Activated naive CD8-positive, alpha-beta T cell treated with anti-CD3 and anti-CD28 coated beads for 36 hours (primary cell): ENCODE results near the gene NBPF3. TPM values are rescaled to one million over a fixed set of nuclear protein-coding genes. Genes with fewer than 3 reads are reported as not detected.

Source experiments
- DNase-seq: peaks from one replicate; pipeline ENCODE4 v3.0.0; 2021
- H3K27ac Mint-ChIP-seq: one replicate; pipeline ENCODE4 v1.8.0; 2022; ENCODE audit warnings: mild to moderate bottlenecking, moderate library complexity, mixed read lengths
- H3K27me3 Mint-ChIP-seq: one replicate; pipeline ENCODE4 v1.8.0; 2022; ENCODE audit warnings: mild to moderate bottlenecking, mixed read lengths
- H3K36me3 Mint-ChIP-seq: one replicate; pipeline ENCODE4 v1.8.0; 2021; ENCODE audit warnings: mild to moderate bottlenecking, mixed read lengths
- H3K4me1 Mint-ChIP-seq: one replicate; pipeline ENCODE4 v1.8.0; 2021; ENCODE audit warnings: mixed read lengths
- H3K4me3 Mint-ChIP-seq: one replicate; pipeline ENCODE4 v1.8.0; 2022; ENCODE audit warnings: mild to moderate bottlenecking, moderate library complexity, mixed read lengths
- H3K9me3 Mint-ChIP-seq: one replicate; pipeline ENCODE4 v1.8.0; 2022; ENCODE audit warnings: mixed read lengths
- total RNA-seq, 2 experiments: library from RNA; stranded (reverse); gene quantifications; one replicate each; pipeline ENCODE4 v1.2.3, GENCODE V29; 2021

NBPF3 gene
- total RNA-seq, 2 experiments from 2014 or later = 3.9 to 4.2 TPM

DNA sequence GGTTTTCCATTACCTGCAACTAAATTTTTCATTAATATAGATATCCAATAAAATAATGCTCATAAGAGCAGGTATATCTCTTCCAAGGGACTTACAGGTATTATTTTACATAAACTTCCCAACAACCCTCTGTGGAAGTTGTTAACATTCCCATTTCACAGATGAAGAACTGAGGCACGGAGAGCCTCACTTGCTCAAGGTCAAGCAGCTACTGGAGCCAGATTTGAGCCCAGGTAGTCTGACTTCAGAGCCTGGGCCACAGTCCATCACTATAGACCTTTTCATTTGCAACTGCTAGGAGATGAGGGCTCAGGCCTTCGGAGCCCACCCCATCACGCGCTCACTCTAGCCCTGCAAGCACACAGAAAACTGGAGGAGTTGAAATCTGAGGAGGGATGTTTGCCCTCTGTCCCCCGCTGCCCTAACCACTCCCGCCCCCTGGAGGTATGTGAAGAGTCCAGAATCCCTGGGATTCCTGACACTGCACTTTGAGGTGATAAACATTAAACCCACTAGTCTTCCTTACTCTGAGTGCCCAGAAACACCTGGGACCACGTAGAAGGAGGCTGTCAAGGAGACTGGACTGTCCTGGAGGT, 57.6 kb downstream of the NBPF3 start:
- no peak overlapping the region for H3K27ac Mint-ChIP-seq
- no peak overlapping the region for H3K4me3 Mint-ChIP-seq

DNA sequence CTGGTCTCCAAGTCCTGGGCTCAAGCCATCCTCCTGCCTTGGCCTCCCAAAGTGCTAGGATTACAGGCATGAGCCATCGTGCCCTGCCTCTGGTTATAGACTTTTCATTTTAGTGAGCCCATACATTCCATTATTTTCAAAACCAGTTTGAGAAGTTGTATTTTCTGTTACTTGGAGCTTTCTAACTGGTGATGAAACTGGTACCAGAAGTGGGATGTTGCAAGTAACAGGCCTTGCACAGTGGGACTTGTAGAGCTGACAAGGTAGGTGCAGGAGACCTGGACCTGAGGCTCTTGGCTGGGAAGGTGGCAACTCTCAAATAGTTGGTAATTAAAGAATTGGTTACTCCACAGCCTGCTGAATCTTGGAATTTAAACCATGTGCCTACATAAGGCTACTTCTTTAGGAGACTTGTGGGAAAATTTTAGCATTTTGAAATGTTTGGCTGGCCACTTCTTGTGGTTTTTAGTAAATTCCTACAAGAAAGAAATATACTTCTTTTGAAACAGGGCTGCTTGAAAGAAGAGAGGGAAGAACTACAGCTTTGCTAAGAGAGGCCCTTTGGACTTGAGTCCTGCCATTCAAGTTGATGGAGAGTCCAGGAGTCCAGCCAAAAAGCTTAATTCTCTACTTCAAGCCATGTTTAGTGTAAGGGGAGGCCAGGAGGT, 59.5 kb downstream of the NBPF3 start:
- H3K9me3 Mint-ChIP-seq = no peaks in the 10 kb centered on the region
- DNase-seq = no peak
- H3K27me3 Mint-ChIP-seq = no peaks in the 10 kb centered on the region
- no peak overlapping the region for H3K27ac Mint-ChIP-seq
- no peak overlapping the region for H3K4me3 Mint-ChIP-seq
- no peaks in the 10 kb centered on the region for H3K36me3 Mint-ChIP-seq
- no peaks in the 10 kb centered on the region for H3K4me1 Mint-ChIP-seq

More for the DNA sequence above, 57.6 kb downstream of the NBPF3 start:
- H3K9me3 Mint-ChIP-seq = no peaks in the 10 kb centered on the region
- H3K36me3 Mint-ChIP-seq = no peaks in the 10 kb centered on the region
- H3K4me1 Mint-ChIP-seq = no peaks in the 10 kb centered on the region
- DNase-seq = no peak
- H3K27me3 Mint-ChIP-seq = peaks cover 4% of the 10 kb centered on the region

DNA sequence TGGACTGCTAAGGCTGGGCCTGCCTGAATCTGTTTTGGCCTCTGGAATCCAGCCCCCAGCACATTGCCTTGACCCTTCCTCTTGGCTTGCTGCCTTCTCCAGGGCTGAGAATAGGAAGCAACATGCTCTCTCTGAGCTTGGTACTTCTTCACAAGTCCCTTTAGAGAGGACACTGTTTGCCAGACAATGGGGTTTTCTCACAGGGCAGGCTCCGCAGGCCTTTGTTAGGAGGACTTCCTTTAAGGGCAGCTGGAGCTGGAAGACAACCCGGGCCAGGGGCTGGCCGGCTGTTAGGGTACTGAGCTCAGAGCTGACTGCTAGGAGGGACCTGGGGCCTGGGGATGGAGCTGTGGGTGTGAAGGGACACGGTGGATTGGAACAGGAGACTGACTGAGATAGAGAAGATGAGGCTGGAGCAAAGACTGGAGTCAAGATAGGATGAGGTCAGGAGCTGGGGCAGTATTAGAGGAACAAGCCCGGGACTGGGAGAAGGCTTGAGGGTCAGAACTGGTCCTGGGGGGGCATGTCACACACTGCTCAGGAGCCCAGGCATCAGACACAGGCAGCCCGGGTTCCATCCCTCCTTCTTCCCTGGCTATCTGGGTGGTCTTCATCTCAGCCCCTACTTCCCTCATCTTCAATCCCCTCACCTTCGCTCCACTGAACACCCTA, 63.9 kb downstream of the NBPF3 start:
- peaks cover 2% of the 10 kb centered on the region for H3K4me1 Mint-ChIP-seq
- no peaks in the 10 kb centered on the region for H3K9me3 Mint-ChIP-seq
- no peak overlapping the region for H3K4me3 Mint-ChIP-seq
- no peak overlapping the region for H3K27ac Mint-ChIP-seq
- H3K36me3 Mint-ChIP-seq = no peaks in the 10 kb centered on the region
- peaks cover 37% of the 10 kb centered on the region for H3K27me3 Mint-ChIP-seq
- no peak for DNase-seq

DNA sequence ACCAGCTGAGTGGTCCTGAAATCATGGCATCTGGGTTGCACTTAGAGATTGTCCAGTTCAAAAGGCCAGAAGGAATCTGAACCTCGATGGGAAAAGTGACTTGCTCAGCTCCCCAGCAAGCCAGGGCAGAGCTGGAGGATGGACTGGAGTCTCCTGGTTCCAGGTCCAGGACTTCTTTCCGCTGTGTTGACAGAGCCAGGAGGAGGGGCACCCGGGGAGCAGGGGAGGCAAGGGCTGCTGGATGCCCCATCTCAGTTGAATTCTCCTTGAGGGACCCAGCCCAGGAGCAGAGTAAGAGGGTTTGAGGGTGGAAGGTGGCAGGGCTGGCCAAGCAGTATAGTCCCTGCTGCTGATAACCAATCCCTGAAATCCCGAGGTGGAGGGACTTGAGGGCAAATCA, 66.9 kb downstream of the NBPF3 start:
- H3K9me3 Mint-ChIP-seq = no peaks in the 10 kb centered on the region
- no peak overlapping the region for H3K4me3 Mint-ChIP-seq
- no peak overlapping the region for H3K27ac Mint-ChIP-seq
- no peaks in the 10 kb centered on the region for H3K36me3 Mint-ChIP-seq
- DNase-seq = no peak
- peaks cover 61% of the 10 kb centered on the region for H3K27me3 Mint-ChIP-seq
- peaks cover 4% of the 10 kb centered on the region for H3K4me1 Mint-ChIP-seq

DNA sequence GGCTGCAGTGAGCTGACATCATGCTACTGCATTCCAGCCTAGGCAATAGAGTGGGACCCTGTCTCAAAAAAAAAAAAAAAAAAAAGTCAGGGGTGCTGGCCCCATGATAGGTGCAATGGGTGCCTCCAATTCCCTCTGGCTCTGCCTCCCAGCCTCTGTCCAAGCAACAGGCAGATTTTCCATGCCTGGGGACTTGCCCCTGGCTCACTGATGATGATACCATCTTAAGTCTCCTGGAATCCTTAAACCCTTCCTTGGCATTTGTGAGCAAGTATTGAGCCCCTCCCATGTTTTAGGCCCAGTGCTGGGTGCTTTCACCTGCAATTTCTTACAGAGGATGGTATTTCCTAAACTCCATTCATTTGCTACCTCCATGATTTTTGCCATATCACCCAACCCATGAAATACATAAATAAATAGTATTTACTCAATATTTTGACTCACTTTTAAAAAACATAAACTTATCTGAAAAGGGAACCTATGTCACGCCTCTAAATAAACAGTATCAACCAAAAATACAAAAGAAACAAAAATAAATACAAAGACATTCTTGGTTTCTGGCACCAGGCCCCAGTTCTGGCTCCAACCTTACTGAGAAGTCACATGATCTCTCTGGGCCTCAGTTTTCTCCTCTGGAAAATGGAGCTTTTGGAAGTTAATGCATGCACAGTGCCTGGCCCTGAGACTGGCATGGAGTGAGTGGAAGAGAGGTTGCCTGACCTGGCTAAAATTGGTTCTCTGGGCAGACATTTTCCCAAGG, 67.8 kb downstream of the NBPF3 start:
- Mint-ChIP-seq H3K27me3 (peaks cover 64% of the 10 kb centered on the region), H3K4me1 (peaks cover 4% of the 10 kb centered on the region), H3K9me3 (no peaks in the 10 kb centered on the region), H3K36me3 (no peaks in the 10 kb centered on the region), H3K4me3 (no peak overlapping the region), H3K27ac (no peak overlapping the region)
- no peak for DNase-seq

DNA sequence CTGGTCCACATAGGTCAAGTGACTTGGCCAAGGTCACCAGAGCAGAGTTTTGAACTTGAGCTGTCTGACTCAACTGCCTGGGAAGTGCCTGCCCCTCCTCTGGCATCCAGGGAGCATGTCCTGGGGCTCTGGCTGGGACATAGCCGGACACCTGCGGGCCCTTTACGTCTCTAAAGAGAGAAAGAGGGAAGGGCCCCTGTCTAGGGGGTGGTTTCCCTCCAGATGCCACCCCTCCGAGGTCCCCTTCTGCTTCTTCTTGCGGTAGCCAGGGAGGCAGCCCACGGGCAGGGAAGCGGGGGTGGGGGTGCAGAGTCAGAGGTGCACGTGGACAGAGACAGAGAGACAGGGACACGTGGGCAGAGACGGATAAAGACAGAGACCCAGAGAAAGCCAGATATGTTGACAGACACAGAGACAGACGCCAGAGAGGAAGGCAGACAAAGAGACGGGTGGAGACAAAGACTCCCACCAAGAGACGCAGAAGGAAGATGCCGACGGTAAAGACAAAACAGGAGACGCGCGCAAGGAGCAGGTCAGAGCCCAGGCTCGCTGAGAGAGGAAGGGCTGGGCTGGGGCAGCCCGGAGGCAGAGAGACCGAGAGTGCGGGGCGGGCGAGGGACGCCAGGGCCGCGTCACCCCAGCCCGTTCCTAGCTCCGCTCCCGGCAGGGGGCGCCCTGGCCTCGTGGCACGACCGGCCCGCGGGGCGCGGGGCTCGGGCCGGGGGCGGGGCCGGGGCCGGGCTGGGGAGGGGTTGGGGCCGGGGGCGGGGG, 68.8 kb downstream of the NBPF3 start:
- Mint-ChIP-seq H3K27me3 (peaks cover 64% of the 10 kb centered on the region), H3K27ac (no peak overlapping the region)

DNA sequence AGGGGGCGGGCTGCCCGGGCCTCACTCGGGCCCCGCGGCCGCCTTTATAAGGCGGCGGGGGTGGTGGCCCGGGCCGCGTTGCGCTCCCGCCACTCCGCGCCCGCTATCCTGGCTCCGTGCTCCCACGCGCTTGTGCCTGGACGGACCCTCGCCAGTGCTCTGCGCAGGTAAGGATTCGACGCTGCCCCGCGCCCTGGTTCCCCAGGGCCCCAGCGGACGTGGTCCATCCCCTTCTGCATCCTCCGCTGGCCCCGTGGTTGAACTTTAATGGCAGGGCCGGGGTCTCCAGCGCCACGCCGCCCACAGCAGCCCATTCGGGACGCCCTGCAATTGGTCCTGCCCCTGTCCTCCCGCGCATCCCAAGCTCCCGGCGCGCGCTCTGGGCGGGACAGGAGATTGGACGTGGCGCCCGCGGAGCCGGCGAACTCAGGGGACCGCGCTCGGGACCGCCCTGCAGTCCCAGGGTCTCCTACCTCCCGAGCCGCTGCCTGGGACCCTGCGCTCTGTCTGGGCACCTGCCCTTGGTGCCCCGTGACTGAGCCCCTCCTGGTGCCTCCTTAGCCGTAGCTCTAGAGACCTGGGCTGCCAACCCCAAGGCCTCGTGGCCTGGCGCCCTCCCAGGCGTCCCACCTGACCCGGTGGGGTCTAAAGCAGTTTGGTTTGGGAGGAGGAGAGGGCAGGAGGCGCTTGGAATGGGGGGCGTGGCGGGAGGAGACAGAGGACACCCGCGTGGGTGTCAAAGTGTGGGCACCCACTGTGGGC, 69.6 kb downstream of the NBPF3 start, which contains the start of gene ALPL:
Gene ALPL, plus strand, starts transcription at position 73 of the 762 bp plus-strand sequence. CDS start 44,659 bp downstream, outside the sequence.
- H3K9me3 Mint-ChIP-seq = no peaks in the 10 kb centered on the region
- no peak within 1 kb of the TSS for H3K27ac Mint-ChIP-seq
- H3K4me3 Mint-ChIP-seq = peak within 1 kb of the TSS; percentile 67
- H3K36me3 Mint-ChIP-seq = no peaks in the 10 kb centered on the region
- peaks cover 4% of the 10 kb centered on the region for H3K4me1 Mint-ChIP-seq
- peaks cover 64% of the 10 kb centered on the region for H3K27me3 Mint-ChIP-seq
- no peak for DNase-seq

More for the DNA sequence above, 68.8 kb downstream of the NBPF3 start:
- H3K4me3 Mint-ChIP-seq = peak overlapping the region; percentile 67
- no peaks in the 10 kb centered on the region for H3K9me3 Mint-ChIP-seq
- H3K36me3 Mint-ChIP-seq = no peaks in the 10 kb centered on the region
- peak; percentile 75 for DNase-seq
- H3K4me1 Mint-ChIP-seq = peaks cover 4% of the 10 kb centered on the region

DNA sequence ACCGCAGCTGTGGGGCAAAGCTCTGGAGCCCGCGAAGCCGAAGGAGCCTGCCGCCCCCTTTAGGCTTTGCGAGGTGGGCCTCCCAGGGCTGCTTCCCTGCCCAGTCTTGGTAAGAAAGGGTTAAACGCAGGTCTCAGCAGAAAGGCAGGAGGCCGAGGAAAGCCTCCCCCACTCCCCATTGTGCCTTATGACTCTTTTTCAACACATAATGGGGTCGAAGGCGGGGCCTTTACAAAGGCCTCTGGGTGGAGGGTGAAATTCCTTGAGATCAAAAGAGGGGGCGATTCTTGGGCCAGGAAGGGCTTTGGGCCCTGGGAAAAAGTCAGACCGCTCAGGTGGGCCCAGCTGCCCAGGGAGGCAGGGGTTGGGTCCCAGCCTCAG, 70.2 kb downstream of the NBPF3 start:
- H3K4me3 Mint-ChIP-seq = no peak overlapping the region
- peaks cover 63% of the 10 kb centered on the region for H3K27me3 Mint-ChIP-seq
- no peaks in the 10 kb centered on the region for H3K9me3 Mint-ChIP-seq
- peaks cover 4% of the 10 kb centered on the region for H3K4me1 Mint-ChIP-seq
- no peak for DNase-seq
- H3K27ac Mint-ChIP-seq = no peak overlapping the region
- no peaks in the 10 kb centered on the region for H3K36me3 Mint-ChIP-seq

DNA sequence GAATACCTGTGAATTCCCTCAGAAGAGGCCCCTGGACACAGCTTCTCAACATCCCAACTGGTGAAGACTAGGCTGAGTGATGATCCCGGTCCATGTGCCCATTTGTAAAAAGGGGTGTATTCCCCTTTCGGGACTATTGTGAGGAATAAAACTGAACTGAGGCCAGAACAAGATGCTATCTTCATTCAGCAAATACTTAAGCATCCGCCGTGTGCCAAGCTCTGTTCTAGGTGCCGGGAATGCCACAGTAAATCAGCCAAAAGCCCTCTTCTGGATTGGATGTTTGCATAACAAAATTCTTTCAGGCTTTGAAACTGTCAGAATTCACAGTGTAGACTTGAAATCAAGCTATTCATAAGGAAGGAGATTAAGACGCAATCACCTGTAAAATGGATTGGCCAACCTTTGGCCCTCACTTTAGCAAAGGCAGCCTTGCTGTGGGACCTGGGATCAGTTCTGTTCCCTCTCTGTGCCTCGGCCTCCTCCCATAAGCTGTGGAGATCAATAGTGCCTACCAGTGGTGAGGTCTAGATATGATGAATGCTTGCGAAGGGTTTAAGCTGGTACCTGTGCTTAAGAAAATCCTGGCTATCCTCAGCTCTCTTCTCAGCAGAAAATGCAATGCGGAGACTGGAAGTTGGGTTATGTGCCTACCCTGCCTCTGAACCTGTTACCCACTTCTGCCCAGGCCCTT, 71.1 kb downstream of the NBPF3 start:
- H3K4me1 Mint-ChIP-seq = peaks cover 4% of the 10 kb centered on the region
- no peak overlapping the region for H3K4me3 Mint-ChIP-seq
- no peak for DNase-seq
- no peaks in the 10 kb centered on the region for H3K9me3 Mint-ChIP-seq
- H3K27ac Mint-ChIP-seq = no peak overlapping the region
- H3K27me3 Mint-ChIP-seq = peaks cover 54% of the 10 kb centered on the region
- H3K36me3 Mint-ChIP-seq = no peaks in the 10 kb centered on the region

DNA sequence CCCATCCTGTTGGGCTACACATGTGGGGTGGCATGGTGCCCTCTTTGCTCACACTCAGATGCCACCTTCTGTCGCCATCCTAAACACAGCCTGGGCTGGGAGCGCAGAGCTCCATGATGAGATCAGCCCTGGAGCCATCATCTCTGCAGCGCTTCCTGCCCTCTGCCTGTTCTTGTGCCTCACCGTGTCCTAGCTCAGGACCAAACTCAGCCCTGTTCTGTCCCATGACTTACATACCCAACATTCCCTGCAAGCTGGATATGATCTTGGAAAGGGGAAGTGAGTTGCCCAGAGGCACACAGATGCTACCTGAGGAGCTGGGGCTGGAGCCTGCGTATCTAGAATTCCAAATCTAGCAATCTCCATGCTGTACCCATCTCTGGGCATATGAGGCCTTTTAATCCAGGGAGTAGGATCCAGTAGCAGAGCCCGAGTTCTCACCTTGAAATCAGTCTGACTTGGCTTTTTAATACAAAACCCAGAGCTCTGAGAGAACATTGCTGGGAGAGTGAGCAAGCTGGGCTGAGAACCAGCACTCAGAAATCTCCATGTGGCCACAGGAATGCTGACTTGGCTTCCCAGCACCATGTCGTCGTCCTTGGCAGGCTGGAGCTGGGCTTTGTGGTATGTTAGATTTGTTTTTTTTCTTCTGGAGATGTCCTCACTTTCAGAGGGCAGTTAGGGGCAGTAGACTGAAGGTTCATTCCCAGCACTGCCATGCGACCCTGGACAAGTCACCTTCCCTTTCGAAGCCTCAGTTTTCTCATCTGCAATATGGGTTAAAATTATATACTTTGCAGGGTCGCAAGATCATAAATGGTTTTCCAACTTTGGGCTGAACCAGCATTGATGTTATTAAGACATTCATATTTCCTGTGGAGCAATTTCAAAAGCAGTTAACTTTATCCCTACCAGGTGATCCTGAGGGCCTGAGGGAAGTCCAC, 71.9 kb downstream of the NBPF3 start:
- H3K36me3 Mint-ChIP-seq = no peaks in the 10 kb centered on the region
- H3K4me1 Mint-ChIP-seq = peaks cover 4% of the 10 kb centered on the region
- H3K27me3 Mint-ChIP-seq = peaks cover 46% of the 10 kb centered on the region
- no peaks in the 10 kb centered on the region for H3K9me3 Mint-ChIP-seq
- no peak for DNase-seq
- H3K4me3 Mint-ChIP-seq = no peak overlapping the region
- H3K27ac Mint-ChIP-seq = no peak overlapping the region

DNA sequence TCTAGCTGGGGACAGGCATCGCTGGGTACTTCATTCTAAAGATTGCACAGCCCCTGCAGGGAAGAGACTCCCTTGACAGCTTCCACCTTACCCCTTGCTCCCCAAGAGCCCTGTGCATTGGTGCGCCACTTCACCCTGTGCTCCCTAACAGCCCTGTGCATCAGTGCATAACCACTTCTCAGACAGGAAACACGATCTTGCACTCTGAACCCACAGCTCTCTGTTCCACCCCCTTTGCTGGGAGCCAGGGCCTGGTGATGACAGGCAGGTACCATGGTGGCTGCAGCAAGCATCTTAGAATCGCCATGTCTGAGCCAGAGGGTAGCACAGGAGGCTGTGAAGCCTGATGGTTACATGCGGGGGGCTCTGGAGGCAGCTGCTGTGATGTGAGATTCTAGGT, 74.3 kb downstream of the NBPF3 start:
- peaks cover 24% of the 10 kb centered on the region for H3K27me3 Mint-ChIP-seq
- H3K36me3 Mint-ChIP-seq = no peaks in the 10 kb centered on the region
- H3K4me1 Mint-ChIP-seq = no peaks in the 10 kb centered on the region
- H3K9me3 Mint-ChIP-seq = no peaks in the 10 kb centered on the region
- DNase-seq = no peak
- H3K4me3 Mint-ChIP-seq = no peak overlapping the region
- H3K27ac Mint-ChIP-seq = no peak overlapping the region

DNA sequence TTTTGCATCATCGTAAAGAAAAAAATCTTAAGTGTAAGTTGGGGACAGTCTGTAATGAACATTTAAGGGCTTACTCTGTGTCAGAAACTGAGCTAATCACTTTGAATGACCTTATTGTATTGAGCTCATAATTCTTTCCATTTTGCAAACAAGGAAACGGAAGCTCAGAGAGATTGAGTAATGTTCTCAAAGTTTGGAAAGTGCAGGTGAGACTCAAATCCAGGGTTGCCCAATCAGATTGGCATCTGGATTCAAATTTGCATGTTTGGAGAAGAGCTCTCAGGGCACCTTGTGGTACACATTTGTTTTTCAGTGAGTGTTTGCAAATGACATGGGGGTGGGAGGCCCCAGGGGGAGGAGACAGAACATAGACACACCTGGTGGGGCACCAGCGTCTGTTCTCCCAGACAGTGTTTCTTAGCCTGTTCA, 77.2 kb downstream of the NBPF3 start:
- DNase-seq = no peak
- Mint-ChIP-seq H3K9me3 (no peaks in the 10 kb centered on the region), H3K27ac (no peak overlapping the region), H3K36me3 (no peaks in the 10 kb centered on the region), H3K4me1 (no peaks in the 10 kb centered on the region), H3K27me3 (peaks cover 2% of the 10 kb centered on the region), H3K4me3 (no peak overlapping the region)
